ENCODE measurements around the gene MROH8.
A peak's percentile ranks its signal among the peaks of the same experiment; 100 is the strongest.

The MROH8 gene

DNA sequence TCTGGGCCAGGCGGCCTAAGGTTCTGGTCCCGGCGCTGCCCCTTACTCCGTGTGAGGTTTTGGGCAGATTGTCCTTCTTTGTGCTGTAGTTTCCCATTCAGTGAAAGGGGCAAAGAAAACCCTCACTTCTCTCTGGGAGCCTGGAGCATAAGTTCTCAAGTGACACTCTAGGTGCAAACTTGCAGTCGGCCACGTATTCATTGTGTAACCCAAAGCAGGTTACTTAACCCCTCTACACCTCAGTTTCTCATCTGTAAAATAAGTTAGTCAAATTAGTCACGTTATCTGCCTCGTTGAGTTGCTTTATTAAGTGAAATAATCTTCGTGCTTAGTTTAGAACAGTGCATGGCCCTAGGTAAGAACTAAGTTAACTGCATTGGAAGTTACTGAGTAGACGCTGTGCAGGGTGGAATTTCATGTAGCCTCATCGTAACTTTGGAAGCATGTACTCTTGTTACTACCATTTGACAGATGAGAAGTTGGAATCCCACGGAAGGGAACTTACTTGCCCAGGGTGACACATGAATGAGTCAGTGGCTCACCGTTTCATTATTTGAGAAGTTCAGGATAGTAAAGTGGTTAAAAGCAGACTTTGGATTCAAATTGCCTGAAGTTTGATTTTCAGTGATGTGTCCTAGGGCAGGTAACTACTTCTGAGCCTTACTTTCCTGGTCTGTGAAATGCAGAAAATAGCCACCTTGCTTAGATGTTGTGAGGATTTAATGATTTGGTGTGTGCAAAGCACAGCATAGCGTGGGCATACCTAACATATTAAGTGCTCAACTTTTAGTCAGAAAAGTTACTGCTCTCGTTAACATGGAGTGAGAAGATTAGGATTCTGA lies 556 bp upstream of the MROH8 start:
- peak overlapping the region; percentile 99 for H3K9ac ChIP-seq (ENCODE audit: low read depth, low read length)
- 13% methylated on average over 15 of the region's 15 CpGs for WGBS
- peak overlapping the region; percentile 79 for H3K4me3 ChIP-seq (ENCODE audit: low read length)
- peaks cover 6% of the 10 kb centered on the region; the same call in 1 of the 2 replicates for H3K4me1 ChIP-seq (ENCODE audit: insufficient read depth, low read length)
- peak overlapping the region; percentile 96 for H3K27ac ChIP-seq (ENCODE audit: low read depth, low read length)
- no peaks in the 10 kb centered on the region for H3K9me3 ChIP-seq (ENCODE audit: insufficient read depth, low read depth, low read length)
- H3K27me3 ChIP-seq (ENCODE audit: insufficient read depth, low read length) = no peaks in the 10 kb centered on the region
- peaks cover 20% of the 10 kb centered on the region for H3K36me3 ChIP-seq (ENCODE audit: insufficient read depth, low read length)

DNA sequence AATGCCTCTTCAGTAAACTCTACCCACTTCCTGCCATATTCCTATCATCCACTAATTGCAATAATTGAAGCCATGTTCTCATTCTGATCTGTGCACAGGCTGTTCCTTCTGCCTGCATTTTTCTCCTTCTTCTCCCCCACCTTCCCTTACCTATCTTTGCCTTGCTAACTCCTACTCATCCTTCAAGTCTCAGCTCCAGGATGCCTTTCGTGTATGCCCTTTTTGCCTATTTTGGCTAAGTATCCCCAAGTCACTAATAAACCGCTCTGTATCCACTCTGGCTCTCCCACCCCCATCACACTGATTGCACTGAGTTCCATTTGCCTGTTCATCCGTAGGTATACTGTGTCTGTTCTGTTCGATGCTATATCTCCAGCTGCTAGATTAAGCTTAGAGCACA lies 6.5 kb downstream of the MROH8 start:
- Histone ChIP-seq H3K4me3 (ENCODE audit: low read length) (no peak overlapping the region), H3K4me1 (ENCODE audit: insufficient read depth, low read length) (no peaks in the 10 kb centered on the region), H3K27me3 (ENCODE audit: insufficient read depth, low read length) (no peaks in the 10 kb centered on the region), H3K27ac (ENCODE audit: low read depth, low read length) (no peak overlapping the region), H3K9me3 (ENCODE audit: insufficient read depth, low read depth, low read length) (no peaks in the 10 kb centered on the region), H3K36me3 (ENCODE audit: insufficient read depth, low read length) (no peaks in the 10 kb centered on the region), H3K9ac (ENCODE audit: low read depth, low read length) (no peak overlapping the region)
- 90% methylated on average over 4 of the region's 4 CpGs for WGBS

DNA sequence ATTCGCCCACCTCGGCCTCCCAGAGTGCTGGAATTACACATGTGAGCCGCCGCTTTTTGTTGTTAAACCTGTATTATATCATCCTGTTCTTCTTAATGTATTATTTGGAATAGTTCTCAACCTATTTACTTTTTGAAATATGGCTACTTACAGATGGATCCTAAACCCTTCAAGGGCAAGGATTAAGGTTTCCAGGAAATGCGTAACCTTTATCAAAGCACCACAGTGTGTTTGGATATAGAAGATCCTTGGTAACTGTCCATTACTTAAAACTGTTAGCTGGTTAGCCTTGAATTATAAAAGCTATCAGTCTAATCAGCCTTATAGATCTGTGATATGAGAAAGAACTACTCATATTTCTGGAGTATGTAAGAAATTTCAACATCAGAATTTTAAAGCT lies 12.5 kb downstream of the MROH8 start:
- WGBS = 97% methylated on average over 4 of the region's 5 CpGs
- Histone ChIP-seq H3K27me3 (ENCODE audit: insufficient read depth, low read length) (no peaks in the 10 kb centered on the region), H3K4me3 (ENCODE audit: low read length) (no peak overlapping the region), H3K9me3 (ENCODE audit: insufficient read depth, low read depth, low read length) (no peaks in the 10 kb centered on the region), H3K36me3 (ENCODE audit: insufficient read depth, low read length) (no peaks in the 10 kb centered on the region), H3K27ac (ENCODE audit: low read depth, low read length) (no peak overlapping the region), H3K4me1 (ENCODE audit: insufficient read depth, low read length) (no peaks in the 10 kb centered on the region), H3K9ac (ENCODE audit: low read depth, low read length) (no peak overlapping the region)

DNA sequence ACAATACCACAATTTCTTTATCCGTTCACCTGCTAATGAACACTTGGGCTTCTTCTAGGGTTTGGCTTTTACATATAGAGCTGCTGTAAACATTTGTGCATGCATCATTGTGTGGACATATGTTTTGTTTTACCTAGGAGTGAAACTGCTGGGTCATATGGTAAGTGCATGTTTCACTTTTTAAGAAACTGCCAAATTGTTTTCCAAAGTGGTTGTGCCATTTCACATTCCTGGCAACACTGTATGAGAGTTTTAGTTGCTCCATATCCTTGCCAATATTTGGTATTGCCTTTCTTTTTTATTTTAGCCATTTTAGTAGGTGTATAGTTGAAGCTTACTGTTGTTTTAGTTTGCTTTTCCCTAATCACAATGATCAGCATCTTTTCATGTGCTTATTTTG lies 14.3 kb downstream of the MROH8 start:
- no peaks in the 10 kb centered on the region for H3K27me3 ChIP-seq (ENCODE audit: insufficient read depth, low read length)
- no peaks in the 10 kb centered on the region for H3K36me3 ChIP-seq (ENCODE audit: insufficient read depth, low read length)
- H3K4me3 ChIP-seq (ENCODE audit: low read length) = no peak overlapping the region
- no peaks in the 10 kb centered on the region for H3K4me1 ChIP-seq (ENCODE audit: insufficient read depth, low read length)
- H3K27ac ChIP-seq (ENCODE audit: low read depth, low read length) = no peak overlapping the region
- H3K9ac ChIP-seq (ENCODE audit: low read depth, low read length) = no peak overlapping the region
- H3K9me3 ChIP-seq (ENCODE audit: insufficient read depth, low read depth, low read length) = no peaks in the 10 kb centered on the region
- 100% methylated on average over 1 of the region's 1 CpG for WGBS

DNA sequence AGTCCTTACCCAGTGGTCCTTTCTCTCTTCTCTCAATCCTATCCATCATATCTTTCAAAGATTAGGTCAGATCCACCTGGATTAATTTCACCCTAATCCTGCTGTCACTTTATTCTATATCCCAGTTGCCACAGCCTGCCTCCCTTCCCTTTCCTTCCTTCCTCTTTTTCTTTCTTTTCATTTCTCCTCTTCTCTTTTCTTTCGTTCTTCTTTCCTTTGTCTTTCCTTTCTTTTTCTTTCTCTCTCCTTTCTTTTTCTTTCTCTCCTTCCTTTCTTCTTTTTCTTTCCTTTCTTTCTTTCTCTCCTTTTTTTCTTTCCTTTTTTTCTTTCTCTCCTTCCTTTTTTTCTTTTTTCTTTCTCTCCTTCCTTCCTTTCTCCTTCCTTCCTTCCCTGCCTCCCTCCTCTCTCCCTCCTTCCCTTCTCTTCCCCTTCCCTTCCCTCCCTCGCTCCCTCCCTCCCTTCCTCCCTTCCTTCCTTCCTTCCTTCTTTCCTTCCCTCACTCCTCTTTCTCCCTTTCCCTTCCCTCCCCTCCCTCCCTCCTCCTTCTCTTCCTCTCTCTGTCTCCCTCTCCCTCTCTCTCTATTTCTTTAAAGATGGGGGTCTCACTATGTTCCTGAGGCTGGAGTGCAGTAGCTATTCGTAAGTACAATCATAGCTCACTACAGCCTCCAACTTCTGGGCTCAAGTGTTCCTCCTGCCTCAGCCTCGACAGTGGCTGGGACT lies 15.4 kb downstream of the MROH8 start:
- 88% methylated on average over 4 of the region's 4 CpGs for WGBS
- no peak overlapping the region for H3K4me3 ChIP-seq (ENCODE audit: low read length)
- no peak overlapping the region for H3K9ac ChIP-seq (ENCODE audit: low read depth, low read length)
- no peaks in the 10 kb centered on the region for H3K4me1 ChIP-seq (ENCODE audit: insufficient read depth, low read length)
- no peaks in the 10 kb centered on the region for H3K9me3 ChIP-seq (ENCODE audit: insufficient read depth, low read depth, low read length)
- H3K27me3 ChIP-seq (ENCODE audit: insufficient read depth, low read length) = no peaks in the 10 kb centered on the region
- no peak overlapping the region for H3K27ac ChIP-seq (ENCODE audit: low read depth, low read length)
- no peaks in the 10 kb centered on the region for H3K36me3 ChIP-seq (ENCODE audit: insufficient read depth, low read length)

DNA sequence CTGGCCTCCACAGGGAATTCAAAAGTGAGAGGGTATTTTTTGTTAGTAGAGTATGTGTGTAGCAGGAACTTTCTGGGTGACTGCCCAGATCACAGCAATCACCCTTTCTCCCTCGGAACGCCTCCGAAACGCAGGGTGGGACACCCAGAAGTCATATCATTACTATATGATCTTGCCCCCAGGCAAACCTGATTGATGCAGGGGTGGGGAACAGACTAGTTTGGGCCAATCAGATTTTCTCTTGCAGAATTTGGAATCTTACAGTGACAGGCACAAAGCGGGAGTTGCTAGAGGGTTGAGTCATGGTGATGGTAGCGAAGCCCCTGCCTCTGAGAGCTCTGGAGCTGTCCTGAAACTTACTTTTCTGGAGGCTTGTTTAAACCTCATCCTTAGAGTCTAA lies 16.7 kb downstream of the MROH8 start:
- 74% methylated on average over 6 of the region's 6 CpGs for WGBS

DNA sequence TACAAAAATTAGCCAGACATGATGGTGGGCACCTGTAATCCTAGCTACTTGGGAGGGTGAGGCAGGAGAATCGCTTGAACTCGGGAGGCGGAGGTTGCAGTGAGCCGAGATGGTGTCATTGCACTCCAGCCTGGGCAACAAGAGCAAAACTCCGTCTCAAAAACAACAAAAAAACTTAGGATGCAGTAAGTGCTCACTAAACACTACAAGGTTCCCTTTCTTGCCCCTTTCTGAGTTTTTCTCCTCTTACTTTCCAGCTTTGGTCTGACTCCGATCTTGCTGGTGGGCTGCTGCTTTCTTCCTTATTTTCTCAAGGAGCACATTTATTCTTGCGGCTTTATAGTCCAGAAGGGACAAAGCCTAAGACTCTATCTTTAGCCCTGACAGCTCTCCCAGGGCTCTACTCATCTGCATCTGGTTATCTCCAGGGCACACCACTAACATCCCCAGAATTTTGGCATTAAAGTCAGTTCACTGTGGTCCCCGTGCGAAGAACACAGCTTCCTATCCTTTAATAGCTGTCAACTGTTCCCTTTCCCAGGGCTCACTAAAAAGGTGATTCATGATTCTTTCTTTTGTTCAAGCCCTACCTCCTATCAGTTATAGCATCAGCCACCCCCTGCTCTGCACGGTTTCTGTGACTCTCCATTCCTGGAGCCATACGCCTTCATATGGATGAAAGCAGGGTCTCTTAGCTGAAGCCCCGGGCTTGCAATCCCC lies 17.4 kb downstream of the MROH8 start:
- no peaks in the 10 kb centered on the region for H3K4me1 ChIP-seq (ENCODE audit: insufficient read depth, low read length)
- H3K9ac ChIP-seq (ENCODE audit: low read depth, low read length) = no peak overlapping the region
- WGBS = 80% methylated on average over 12 of the region's 12 CpGs
- no peak overlapping the region for H3K4me3 ChIP-seq (ENCODE audit: low read length)
- H3K9me3 ChIP-seq (ENCODE audit: insufficient read depth, low read depth, low read length) = no peaks in the 10 kb centered on the region
- H3K27me3 ChIP-seq (ENCODE audit: insufficient read depth, low read length) = no peaks in the 10 kb centered on the region
- H3K36me3 ChIP-seq (ENCODE audit: insufficient read depth, low read length) = no peaks in the 10 kb centered on the region
- H3K27ac ChIP-seq (ENCODE audit: low read depth, low read length) = no peak overlapping the region

More for the DNA sequence above, 16.7 kb downstream of the MROH8 start:
- Histone ChIP-seq H3K4me3 (ENCODE audit: low read length) (no peak overlapping the region), H3K4me1 (ENCODE audit: insufficient read depth, low read length) (no peaks in the 10 kb centered on the region), H3K36me3 (ENCODE audit: insufficient read depth, low read length) (no peaks in the 10 kb centered on the region), H3K27me3 (ENCODE audit: insufficient read depth, low read length) (no peaks in the 10 kb centered on the region), H3K9me3 (ENCODE audit: insufficient read depth, low read depth, low read length) (no peaks in the 10 kb centered on the region), H3K27ac (ENCODE audit: low read depth, low read length) (no peak overlapping the region), H3K9ac (ENCODE audit: low read depth, low read length) (no peak overlapping the region)

DNA sequence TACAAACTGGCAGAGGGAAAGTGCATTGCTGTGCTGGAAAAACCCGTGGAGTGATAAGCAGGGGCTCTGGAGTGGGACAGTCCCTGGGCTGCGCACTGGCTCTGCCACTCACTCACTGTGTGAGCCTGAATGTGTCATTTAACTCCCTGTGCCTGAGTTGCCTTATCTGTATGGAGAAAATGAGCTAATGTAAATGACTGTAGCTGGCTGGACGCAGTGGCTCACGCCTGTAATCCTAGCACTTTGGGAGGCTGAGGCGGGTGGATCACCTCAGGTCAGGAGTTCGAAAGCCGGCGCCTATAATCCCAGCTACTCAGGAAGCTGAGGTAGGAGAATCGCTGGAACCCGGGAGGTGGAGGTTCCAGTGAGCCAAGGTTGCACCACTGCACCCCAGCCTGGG lies 18.7 kb downstream of the MROH8 start:
- Histone ChIP-seq H3K4me1 (ENCODE audit: insufficient read depth, low read length) (no peaks in the 10 kb centered on the region), H3K27ac (ENCODE audit: low read depth, low read length) (no peak overlapping the region), H3K27me3 (ENCODE audit: insufficient read depth, low read length) (no peaks in the 10 kb centered on the region), H3K9me3 (ENCODE audit: insufficient read depth, low read depth, low read length) (no peaks in the 10 kb centered on the region), H3K36me3 (ENCODE audit: insufficient read depth, low read length) (no peaks in the 10 kb centered on the region), H3K4me3 (ENCODE audit: low read length) (no peak overlapping the region), H3K9ac (ENCODE audit: low read depth, low read length) (no peak overlapping the region)
- WGBS = 93% methylated on average over 10 of the region's 10 CpGs

DNA sequence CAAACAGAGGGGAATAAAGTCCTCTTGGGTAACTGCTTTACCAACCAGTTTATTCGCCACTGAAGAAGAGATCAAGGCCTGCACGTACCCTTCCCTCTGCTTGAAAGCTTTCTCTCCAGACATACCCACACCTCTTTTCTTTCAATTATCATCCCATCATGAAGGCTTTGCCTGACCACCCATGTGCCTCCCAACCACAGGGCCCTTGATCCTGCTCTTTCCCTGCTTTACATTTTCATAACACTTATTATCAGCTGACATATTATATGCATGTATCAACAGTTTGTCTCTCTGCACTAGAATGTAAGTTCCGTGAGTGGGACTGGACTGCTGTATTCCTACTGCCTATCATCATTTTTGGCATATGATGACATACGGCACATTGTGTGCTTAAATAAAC lies 21.1 kb downstream of the MROH8 start:
- Histone ChIP-seq H3K27ac (ENCODE audit: low read depth, low read length) (no peak overlapping the region), H3K27me3 (ENCODE audit: insufficient read depth, low read length) (no peaks in the 10 kb centered on the region), H3K9ac (ENCODE audit: low read depth, low read length) (no peak overlapping the region), H3K36me3 (ENCODE audit: insufficient read depth, low read length) (no peaks in the 10 kb centered on the region), H3K9me3 (ENCODE audit: insufficient read depth, low read depth, low read length) (no peaks in the 10 kb centered on the region), H3K4me3 (ENCODE audit: low read length) (no peak overlapping the region), H3K4me1 (ENCODE audit: insufficient read depth, low read length) (no peaks in the 10 kb centered on the region)
- WGBS = 93% methylated on average over 4 of the region's 4 CpGs

DNA sequence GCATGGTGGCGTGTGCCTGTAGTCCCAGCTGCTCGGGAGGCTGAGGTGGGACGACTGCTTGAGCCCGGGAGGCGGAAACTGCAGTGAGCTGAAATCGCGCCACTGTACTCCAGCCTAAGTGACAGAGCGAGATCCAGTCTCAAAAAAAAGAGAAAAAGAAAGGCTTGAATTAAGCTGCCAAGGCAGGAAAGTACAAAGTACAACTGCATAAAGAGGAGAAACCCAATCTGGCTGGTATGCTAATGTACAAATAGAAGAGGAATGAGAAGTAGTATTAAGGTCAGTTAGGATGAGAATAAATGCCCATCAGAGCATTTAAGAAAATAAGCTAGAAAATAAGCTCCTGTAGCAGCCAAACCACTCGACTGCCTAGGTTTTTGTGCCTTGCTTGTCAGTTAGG lies 23.4 kb downstream of the MROH8 start:
- Histone ChIP-seq H3K4me1 (ENCODE audit: insufficient read depth, low read length) (no peaks in the 10 kb centered on the region), H3K36me3 (ENCODE audit: insufficient read depth, low read length) (no peaks in the 10 kb centered on the region), H3K27me3 (ENCODE audit: insufficient read depth, low read length) (no peaks in the 10 kb centered on the region), H3K9me3 (ENCODE audit: insufficient read depth, low read depth, low read length) (no peaks in the 10 kb centered on the region), H3K9ac (ENCODE audit: low read depth, low read length) (no peak overlapping the region), H3K27ac (ENCODE audit: low read depth, low read length) (no peak overlapping the region), H3K4me3 (ENCODE audit: low read length) (no peak overlapping the region)
- 92% methylated on average over 9 of the region's 9 CpGs for WGBS

DNA sequence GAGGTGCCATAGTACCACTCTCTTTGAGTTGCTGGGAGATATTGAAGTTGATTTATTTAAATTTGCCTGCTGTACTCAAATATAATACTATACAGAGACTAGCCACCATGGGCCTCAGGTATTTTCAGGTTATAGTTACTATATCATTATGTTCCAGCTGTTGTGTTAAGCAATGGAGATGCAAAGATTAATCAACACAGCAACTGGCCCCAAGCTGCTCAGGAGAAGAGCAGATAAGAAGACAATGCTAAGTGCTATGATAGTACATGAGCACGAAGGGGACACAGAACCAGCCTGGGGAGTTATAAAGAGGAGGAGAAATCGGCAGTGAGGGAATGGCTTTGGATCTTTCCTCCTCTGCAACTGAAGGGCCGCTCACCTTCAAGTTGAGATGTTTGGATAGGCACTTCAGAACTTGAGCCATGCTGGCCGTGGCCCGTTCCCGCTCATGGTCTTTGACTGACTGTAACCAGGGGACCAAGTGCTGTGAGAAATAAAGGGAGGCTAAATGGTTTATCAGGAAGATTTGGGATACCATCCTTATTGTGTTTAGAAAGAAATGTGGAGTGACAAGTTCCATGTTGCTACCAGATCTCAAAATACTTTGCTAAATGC lies 24.6 kb downstream of the MROH8 start:
- H3K27me3 ChIP-seq (ENCODE audit: insufficient read depth, low read length) = no peaks in the 10 kb centered on the region
- no peak overlapping the region for H3K9ac ChIP-seq (ENCODE audit: low read depth, low read length)
- 0 out of 2 replicates have a peak, but pooled peaks cover 3% of the 10 kb centered on the region for H3K9me3 ChIP-seq (ENCODE audit: insufficient read depth, low read depth, low read length)
- H3K36me3 ChIP-seq (ENCODE audit: insufficient read depth, low read length) = no peaks in the 10 kb centered on the region
- no peaks in the 10 kb centered on the region for H3K4me1 ChIP-seq (ENCODE audit: insufficient read depth, low read length)
- H3K27ac ChIP-seq (ENCODE audit: low read depth, low read length) = no peak overlapping the region
- H3K4me3 ChIP-seq (ENCODE audit: low read length) = no peak overlapping the region
- WGBS = 94% methylated on average over 6 of the region's 6 CpGs
